Midbrain (tissue), 1 donor: ENCODE data around the gene GTF3C1.

Experiments
- DNase-seq: peaks from one replicate; lab custom pipeline; 2025; lab: John Stamatoyannopoulos, UW

The GTF3C1 gene

DNA sequence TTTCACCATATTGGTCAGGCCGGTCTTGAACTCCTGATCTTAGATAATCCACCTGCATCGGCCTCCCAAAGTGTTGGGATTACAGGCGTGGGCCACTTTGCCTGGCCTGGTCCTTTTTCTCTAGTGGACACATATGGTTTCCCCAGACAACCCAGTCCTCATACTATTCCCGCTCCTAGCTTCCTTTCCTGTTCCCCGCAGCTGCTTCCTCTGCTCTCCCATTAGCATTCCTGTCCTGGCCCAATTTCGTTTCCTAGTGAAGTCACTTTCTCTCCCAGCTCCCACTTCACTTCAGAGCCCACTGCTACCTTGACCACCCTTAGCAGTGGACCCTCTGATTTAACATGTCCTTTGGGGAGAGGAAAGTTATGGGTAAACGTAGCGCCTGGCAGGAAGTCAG, 11.5 kb upstream of the GTF3C1 start:
- no peak for DNase-seq

DNA sequence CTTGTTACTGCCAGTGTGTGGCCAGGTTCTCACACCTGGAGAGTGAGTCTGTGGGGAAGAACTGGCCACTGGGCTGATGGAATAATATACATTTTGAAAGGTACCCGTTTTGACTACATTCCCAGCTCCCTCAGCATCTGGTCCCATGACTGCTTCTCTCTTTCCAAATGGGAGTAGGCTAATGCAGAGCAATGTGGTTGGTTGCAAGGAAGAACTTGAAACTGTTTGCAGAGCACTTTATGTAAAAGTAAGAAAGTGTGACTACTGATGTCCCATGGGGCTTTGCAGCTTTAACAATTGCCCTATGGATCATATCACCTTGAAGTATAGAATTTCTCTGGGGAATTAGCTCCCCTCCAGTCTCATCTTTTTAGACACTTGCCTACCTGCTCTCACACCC, 9.2 kb upstream of the GTF3C1 start:
- DNase-seq, result no peak

DNA sequence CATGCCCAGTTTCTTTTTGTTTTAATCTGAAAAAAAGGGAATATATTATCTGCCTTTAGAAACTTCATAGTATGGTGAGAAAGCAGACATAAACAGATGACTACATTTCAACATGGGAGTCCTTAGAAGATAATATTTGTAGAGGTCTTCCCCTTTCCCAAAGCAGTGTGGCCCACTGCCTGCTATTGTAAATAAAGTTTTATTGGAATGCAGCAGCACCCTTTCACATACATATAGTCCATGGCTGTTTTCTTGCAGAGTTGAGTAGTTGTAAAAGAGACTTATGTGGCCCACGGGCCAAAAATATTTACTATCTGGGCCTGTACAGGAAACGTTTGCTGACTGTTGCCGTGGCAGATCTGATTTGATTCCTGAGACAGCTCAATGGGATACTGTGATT, 8.7 kb upstream of the GTF3C1 start:
- no peak for DNase-seq

DNA sequence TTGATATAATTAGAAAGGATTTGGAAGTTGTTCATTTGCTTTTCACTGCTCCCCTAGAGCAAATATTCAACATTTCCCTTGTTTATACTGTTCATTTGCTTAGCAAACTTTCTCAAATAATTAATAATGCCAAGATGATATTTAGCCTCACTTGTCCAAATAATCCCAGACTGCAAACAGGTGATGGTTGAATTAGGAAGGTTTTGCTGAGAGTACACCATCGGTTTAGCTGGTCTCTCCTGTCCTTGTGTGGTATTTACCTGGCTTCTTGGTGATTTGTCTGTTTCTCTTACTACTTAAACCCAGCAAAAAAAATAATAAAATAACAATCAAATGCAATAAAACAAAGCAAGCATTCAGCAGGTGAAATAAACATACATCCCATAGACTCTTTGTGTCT, 6.8 kb upstream of the GTF3C1 start:
- DNase-seq, result no peak

DNA sequence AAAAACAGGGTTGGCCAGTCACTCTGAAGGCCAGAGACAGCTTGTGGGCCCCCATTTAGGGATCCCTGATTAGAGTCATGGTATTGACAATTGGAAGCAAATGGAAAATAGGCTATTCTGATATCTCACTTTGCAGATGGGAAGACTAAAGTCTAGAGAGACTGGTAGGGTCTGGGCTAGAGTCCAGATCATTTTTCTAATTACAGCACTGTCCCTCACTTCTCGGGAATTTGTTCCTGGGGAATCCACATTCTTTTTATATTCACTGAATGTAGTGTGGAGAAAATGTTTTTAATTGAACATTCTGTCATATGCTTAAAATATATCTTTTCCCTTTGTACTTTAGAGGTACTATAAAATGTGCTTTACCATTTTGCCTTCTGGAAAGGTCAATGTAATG, 1.3 kb upstream of the GTF3C1 start:
- DNase-seq, result no peak

DNA sequence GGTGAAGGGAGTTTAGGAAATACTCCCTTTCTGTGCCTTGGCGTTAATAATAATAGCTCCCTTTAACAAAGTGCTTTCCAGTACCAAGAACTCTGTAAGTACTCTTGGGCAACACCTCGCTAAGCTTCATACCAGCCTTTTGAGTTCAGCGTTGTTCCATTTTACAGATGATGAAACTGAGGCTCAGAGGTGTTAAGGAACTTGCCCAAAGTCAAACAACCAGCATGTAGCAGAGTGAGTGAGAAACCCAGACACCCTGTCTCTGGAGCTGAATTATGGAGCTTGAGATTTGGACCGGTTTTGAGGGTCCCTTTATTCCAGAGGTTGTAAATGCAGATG, 838 bp upstream of the GTF3C1 start:
- DNase-seq, result no peak

DNA sequence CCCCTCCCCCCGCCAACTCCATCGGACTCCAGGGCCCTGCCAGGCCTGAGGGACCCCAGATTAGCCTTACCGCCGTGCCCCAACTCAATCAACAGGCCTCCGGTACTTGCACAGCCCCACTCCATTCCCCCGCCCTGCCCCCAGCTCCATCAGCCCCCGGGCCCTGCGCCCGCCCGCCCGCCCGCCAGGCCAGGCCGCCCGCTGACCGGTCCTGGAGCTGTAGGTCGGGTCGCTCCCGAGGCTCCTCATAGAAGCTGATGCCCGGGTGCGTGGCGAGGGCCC, 308 bp downstream of the GTF3C1 start:
- no peak for DNase-seq

DNA sequence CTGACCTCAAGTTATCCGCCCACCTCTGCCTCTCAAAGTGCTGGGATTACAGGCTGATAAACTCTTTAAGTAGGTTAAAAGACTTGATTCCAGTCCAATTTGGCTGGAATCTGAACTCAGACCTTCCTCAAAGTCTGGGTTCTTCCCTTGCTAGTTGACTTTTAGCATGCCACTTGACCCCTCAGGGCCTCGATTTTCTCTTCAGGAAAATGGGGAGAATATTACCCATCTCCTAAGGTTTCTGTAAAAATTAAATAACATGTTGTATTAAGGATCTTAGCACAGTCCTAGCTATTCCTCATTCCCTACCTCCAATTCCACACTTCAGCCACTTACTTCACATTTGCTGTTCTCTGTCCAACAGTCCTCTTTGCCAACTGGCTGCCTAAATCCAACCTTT, 1.9 kb downstream of the GTF3C1 start:
- DNase-seq, result no peak

DNA sequence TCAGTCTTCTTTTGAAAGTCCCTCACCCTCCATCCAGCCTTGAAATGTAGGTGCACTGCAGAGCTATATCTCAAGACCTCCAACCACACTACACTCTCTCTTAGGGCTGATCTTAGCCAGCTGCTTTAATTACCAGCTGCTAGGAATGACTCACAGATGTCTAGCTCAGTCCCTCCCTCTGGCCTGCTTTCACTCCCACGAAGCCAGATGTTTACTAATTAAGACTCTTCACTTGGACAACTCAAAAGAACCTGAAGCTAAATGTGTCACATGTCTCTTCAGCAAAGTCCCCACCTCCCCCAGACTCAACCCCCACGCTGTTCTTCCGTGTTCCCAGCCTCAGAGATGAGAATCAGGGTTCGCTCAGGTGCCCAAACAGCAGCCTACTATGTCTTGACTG, 2.6 kb downstream of the GTF3C1 start:
- no peak for DNase-seq

DNA sequence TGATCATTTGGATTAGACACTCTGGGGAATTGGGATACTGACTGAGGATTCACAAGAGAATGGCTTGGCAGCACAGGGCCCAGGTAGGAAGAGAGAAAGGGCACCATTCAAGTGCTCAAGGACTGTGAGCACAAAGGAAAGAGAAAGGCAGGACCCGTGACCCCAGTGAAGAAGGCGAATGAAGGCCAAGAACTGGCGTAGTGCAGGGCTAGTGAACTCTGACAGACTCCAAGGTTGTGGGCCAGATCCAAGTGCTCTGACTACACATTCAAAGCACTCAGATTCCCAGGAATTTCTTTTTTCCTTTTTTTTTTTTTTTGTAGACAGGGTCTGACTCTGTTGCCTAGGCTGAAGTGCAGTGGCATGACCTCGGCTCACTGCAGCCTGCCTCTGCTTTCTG, 5.0 kb downstream of the GTF3C1 start:
- DNase-seq, result no peak

DNA sequence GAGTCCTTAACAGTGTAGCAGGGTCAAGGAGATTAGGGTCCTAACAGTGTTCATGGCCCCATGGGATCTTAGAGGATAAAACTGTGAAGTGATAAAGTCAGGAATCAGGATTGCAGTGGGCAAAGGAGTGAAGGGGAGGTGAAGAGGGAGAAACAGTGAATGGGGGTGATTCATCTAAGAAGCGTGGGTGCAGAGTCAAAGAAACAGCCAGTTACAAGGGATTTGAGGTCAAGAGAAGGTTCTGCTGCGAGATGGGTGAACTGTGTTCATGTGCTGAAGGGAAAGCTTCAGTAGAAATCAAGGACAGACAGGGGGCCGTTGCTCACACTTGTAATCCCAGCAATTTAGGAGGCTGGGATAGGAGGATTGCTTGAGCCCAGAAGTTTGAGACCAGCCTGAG, 5.9 kb downstream of the GTF3C1 start:
- DNase-seq, result no peak

DNA sequence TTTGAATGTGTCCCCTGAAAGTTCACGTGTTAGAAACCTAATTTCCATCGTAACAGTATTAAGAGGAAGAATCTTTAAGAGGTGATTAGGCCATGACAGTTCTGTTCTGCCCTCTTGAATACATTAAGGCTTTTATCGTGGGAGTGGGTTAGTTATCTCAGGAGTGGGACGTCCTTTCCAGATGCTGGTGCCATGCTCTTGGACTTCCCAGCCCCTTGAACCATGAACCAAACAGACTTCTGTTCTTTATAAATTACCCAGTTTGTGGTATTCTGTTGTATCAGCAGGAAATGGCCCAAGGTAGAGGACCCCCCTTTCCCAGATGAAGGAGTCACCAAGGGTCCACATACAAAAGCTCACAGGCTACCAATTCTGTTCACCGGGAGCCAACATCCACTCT, 10.1 kb downstream of the GTF3C1 start:
- no peak for DNase-seq

DNA sequence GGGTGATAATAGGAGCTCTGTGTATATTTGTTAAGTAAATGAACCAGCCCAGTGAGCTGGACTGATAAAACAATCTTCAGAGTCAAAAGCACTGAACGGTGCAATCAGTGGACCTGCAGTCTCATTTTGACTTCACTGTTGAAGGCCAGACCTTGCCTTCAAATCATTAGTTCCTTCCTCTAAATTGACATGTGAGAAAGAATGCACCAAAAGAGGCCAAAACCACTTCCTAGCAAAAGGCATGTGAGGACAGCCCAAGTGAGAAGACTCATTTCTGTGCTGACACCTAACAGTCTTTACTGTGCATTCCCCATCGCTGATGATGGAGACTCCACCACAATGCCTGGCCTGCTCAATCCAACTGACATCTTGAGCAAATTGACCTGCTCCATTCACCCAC, 10.6 kb downstream of the GTF3C1 start:
- no peak for DNase-seq

DNA sequence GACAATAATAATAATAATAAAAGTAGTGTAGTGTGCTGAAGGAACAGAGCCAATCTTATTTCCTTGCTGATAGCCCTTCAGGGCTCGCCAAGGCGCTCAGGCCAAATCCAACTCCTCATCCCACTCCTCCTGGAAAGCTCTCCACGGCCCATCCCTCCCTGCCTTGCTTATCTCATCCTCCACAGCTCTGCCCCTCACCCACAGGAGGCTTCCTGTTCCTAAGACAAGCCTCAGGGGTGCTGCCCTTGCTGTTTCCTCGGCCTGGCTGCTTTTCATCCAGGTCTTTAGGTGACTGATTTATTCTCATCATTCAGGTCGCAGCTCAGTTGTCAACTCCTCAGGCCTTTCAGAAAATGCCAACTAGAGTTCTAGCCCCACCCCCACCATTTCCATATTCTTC, 11.2 kb downstream of the GTF3C1 start:
- DNase-seq, result no peak

DNA sequence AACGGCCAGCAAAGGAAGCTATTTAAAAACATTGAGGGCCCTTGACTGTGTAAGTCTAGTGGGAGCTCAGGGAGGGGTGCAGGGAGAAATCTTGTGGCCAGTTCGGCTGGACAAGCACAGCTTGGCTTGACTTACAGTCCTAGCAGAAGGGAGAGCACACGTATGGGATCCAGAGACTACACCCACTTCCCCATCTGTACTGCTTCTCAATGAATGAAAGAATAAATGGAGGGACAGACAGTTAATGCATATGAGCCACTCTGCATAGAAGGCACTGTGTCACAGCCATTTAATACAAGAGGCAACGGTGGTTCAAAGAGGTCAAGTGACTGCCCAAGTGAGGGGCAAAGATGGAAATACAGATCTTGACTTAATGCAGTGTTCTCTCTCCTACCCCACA, 15.5 kb downstream of the GTF3C1 start:
- DNase-seq, result no peak

DNA sequence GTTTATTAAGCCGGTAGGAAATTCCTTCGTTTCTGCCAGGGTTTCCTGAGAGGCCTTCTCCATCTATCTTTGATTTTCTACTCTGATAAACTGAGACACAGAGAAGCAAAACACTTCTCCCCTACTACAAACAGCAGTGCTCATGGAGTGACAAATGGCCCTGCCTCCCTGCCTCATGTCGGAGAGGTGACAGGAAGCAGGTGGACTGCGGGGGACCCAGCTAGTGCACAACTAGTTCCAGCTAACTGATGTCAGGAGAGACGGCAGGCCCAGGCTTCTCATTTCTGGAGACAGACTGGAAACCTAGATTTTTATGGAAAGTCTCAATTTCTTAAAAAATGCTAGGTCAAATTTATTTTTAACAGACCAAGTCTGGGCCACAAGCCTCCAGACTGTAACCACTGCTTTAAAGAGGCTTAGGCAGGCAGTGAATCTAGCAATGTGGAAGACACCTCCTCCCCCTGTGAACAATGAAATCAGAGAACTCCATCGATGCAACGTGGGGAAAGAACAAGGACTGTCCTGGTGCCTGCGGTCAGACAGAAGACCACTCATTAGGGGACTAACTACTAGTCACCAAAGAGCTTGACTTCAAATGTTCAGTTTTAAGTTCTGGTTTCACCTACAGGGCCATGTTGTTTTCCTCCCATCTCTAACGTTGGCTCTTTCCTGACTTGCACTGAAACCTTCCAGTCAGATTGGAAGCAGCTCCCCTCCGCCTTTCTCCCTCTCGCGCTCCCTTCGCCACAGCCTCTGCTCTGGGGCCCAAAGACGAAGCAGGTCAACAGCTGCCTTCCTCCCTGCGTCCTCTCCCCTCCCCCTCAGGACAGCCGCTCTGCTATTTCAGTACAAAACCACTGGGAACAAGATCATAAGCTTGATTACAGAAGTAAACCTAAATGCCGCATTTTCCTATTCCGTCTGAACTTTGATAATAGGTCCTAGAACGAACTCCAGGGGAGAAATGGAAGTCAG, 17.6 kb downstream of the GTF3C1 start:
- DNase-seq, result no peak

DNA sequence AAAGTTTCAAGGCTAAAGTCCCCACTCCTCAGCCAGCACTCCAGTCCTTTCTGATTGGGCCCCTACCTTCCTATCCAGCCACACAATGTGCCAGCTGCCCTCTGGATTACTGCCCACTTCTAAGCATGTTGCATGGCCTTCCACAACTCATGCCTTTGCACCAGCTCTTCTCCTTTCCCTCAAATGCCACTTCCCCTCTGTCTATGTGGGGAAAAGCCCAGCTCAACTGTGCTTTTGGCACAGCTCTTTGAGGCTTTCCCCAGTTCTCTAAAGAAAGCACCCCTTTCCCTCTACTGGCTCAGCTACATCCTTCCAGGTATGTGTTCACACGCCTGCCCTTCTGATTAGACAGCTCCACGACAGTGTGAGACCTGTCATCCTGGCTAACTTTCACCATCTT, 18.5 kb downstream of the GTF3C1 start:
- DNase-seq, result no peak

DNA sequence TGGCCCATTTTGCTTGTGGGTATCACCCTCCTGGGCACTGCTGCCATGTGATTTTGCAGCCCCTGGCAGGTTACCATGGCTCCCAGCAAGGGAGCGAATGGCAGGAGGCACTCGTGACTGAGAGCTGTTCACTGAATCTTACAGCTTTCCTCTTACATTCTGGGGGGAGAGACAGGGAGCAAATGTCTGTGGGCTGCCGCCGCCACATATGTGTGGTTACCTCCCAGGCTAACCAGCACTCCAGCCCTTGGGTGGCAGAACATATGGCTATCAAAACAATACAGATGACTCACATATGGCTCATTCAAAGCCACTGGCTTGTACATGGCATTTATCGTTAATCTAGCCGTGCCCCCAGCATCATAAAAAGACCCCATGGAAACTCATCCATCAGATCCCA, 19.8 kb downstream of the GTF3C1 start:
- DNase-seq, result peak; percentile 30

DNA sequence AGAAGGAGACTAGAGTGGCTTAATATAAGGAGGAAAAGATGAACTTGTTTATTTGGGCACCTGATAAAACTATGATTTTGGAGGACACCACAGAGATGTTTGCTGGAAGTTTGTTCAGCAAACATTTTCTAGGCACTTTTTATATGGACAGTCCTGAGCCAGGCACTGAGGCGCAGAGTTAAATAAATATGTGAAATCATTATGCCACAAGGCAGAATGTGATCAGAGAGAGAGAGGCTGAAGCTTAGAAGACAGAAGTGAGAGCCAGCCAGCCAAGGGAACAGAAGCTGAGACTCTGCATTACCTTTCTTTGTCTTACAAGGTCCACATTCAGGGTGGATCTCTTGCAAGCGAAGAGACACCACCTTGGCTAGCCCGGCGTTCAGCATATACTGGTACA, 21.4 kb downstream of the GTF3C1 start:
- DNase-seq, result no peak

DNA sequence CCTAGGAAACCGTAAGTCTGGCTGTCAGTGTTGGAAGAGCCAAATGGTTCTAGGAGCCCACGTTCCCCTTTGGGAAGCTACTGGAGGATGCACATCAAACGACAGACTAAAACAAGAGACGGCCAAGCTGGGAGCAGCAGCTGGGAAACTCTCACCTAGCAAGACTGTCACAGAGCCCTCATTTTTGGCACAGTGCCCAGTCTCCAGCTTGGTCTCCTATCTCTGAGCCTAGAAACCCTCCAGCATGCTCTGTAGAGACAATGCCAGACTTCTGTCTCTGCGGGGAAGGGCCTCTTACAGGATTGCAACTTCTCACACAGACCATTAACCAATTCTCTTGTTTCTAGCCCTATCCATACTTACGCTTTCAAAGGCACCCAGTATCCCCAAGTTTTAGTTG, 23.5 kb downstream of the GTF3C1 start:
- DNase-seq, result no peak

DNA sequence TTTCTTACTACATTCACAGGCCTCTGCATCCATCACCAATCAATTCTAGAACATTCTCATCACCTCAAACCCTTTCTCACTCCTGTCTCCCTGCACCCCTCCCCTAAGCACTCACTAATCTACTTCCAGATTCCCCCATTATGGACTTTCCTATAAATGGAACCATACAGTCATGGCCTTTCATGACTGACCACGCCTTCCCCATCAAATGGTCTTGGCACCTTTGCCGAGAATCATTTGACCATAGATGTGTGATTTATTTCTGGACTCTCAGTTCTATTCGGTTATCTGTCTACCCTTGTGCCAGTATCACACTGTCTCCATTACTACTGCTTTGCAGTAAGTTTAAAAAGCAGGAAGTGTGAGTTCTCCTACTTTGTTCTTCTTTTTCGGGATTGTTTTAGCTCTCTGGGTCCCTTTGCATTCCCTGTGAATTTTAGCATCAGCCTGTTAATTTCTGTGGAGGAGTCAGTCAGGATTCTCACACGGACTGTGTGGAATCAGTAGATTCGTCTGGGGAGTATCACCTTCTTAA, 27.5 kb downstream of the GTF3C1 start:
- DNase-seq, result no peak

DNA sequence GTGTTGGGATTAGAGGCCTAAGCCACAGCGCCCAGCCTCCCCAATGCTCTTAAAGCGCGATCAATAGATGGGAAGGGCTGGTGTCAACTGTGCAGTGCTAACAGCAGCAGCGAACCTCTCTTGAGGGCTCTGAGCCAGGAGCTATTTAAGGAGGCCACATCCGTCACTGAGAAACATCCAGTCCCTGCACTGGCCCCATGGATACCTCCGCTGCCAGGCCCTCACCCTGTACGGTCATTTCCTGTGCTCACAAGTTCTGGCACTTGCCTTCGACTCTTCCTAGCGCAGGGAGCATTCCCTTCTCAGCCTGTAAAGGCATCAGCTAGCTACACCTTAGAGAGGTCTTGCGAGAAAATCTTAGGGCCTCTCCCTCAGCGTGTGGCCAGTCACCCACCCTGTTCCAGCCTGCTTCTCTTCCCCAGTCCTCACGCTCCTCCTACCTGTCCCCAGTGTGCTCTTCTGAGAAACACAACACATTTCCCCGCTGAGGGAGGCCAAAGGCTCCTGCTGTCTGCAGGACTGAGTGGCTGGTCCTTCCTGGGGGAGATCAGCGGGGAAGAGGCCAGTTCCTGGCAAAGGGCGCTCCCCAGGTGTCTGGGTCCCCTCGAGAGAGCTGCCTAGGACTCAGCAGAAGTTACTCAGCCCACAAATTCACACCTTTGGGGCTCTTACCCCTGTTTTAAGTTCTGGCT, 28.6 kb downstream of the GTF3C1 start:
- no peak for DNase-seq

DNA sequence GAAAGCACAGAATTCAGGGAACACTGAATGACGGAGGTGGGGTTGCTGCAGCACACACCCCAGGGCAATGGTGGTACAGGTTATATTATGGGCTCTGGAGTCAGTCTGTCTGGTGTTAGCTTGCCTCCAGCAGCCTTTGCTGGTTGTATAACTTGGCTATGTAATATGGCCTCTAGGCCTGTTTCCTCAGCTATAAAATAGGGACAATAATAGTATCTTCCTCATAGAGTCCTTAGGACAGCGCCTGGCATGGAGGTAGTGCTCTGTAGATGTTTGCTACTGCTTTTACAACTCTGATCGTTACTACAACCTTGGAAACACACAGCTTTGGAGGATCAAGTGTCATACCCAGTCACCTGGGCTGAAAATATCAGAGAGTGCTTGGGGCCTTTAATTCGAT, 31.5 kb downstream of the GTF3C1 start:
- no peak for DNase-seq

DNA sequence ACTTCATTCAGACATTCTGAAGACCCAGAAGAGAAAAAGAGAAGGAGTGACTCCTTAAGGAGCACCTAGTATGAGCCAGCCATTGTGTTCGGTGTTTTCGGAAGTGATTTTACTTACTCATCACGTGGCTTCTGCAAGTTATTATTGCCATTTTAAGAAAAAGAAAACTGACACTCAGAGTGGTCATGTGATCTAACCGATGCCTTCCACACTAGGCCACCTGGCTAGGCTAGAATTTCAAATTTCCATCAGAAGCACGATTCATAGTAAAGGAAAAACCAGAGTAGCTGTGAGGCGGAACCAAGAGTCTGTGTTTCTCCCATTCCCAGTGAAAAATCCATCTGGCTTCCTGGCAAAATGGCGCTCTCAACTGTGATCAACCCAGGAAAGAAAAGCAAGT, 32.0 kb downstream of the GTF3C1 start:
- no peak for DNase-seq
